ENCODE results near the gene GMEB2. TPM values are rescaled to one million over a fixed set of nuclear protein-coding genes. Genes with fewer than 3 reads are reported as not detected.
"Not testable (repeated sequence)": the region's sequence is repeated elsewhere in the genome, so short reads cannot be mapped to it uniquely, and the experiment has no call there.

The GMEB2 gene
- total RNA-seq, 1 experiment from 2014 or later: 18.8 TPM

- peak overlapping the region; percentile 6 for H3K27ac Mint-ChIP-seq (ENCODE audit: unreplicated experiment)
- no peak for DNase-seq
- CTCF ChIA-PET: no interaction called here
Observed at GRCh38 chr20:63643499-63643898, 16.6 kb upstream of the GMEB2 start.

GRCh38 chr20:63642527-63643247, 15.8 kb upstream of the GMEB2 start:
- no peak for DNase-seq
- no TSS peak for BruUV-seq (replicated peaks)
- Mint-ChIP-seq H3K36me3 (ENCODE audit: insufficient read depth, unreplicated experiment) (peaks cover 24% of the 10 kb centered on the region), H3K4me3 (ENCODE audit: low read depth, unreplicated experiment) (peak overlapping the region; percentile 73), H3K4me1 (ENCODE audit: low read depth, unreplicated experiment) (peaks cover 8% of the 10 kb centered on the region), H3K27ac (ENCODE audit: unreplicated experiment) (peak overlapping the region; percentile 60), H3K9me3 (ENCODE audit: low read depth, unreplicated experiment) (no peaks in the 10 kb centered on the region), H3K27me3 (ENCODE audit: unreplicated experiment) (no peaks in the 10 kb centered on the region)
- CTCF ChIA-PET: interaction anchor here (0.6 to 1.8 kb wide), 10 partner anchors 9 to 221 kb away, joined by 3 to 37 read pairs (median 6); partner anchors contain the start of genes GMEB2, PTK6 and RTEL1
- intact Hi-C loops (cut with micrococcal nuclease; ENCODE audit: unreplicated experiment): no loop called here
- no peak for TF ChIP-seq CTCF (IDR thresholded peaks at IDR 0.05; ENCODE audit: unreplicated experiment)

More at GRCh38 chr20:63643499-63643898, 16.6 kb upstream of the GMEB2 start:
- intact Hi-C loops (cut with micrococcal nuclease; ENCODE audit: unreplicated experiment): no loop called here
- no peaks in the 10 kb centered on the region for H3K9me3 Mint-ChIP-seq (ENCODE audit: low read depth, unreplicated experiment)
- H3K4me1 Mint-ChIP-seq (ENCODE audit: low read depth, unreplicated experiment): peaks cover 8% of the 10 kb centered on the region
- peaks cover 7% of the 10 kb centered on the region for H3K27me3 Mint-ChIP-seq (ENCODE audit: unreplicated experiment)
- H3K4me3 Mint-ChIP-seq (ENCODE audit: low read depth, unreplicated experiment): peak overlapping the region; percentile 73
- peaks cover 24% of the 10 kb centered on the region for H3K36me3 Mint-ChIP-seq (ENCODE audit: insufficient read depth, unreplicated experiment)
- BruUV-seq (replicated peaks): no TSS peak
- TF ChIP-seq CTCF (IDR thresholded peaks at IDR 0.05; ENCODE audit: unreplicated experiment): no peak

- peak; percentile 61 for TF ChIP-seq CTCF (IDR thresholded peaks at IDR 0.05; ENCODE audit: unreplicated experiment)
- Mint-ChIP-seq H3K4me1 (ENCODE audit: low read depth, unreplicated experiment) (peaks cover 8% of the 10 kb centered on the region), H3K27me3 (ENCODE audit: unreplicated experiment) (no peaks in the 10 kb centered on the region), H3K9me3 (ENCODE audit: low read depth, unreplicated experiment) (no peaks in the 10 kb centered on the region), H3K36me3 (ENCODE audit: insufficient read depth, unreplicated experiment) (peaks cover 24% of the 10 kb centered on the region), H3K27ac (ENCODE audit: unreplicated experiment) (peak overlapping the region; percentile 60), H3K4me3 (ENCODE audit: low read depth, unreplicated experiment) (peak overlapping the region; percentile 73)
- intact Hi-C loops (cut with micrococcal nuclease; ENCODE audit: unreplicated experiment): no loop called here
- BruUV-seq (replicated peaks): no TSS peak
- CTCF ChIA-PET: interaction anchor here (0.6 to 1.8 kb wide), 18 partner anchors 10 to 327 kb away, joined by 3 to 37 read pairs (median 4); partner anchors contain the start of genes GMEB2, HELZ2, PTK6 and RTEL1
- peak; percentile 99 for DNase-seq
Observed at GRCh38 chr20:63641792-63642523, 15.1 kb upstream of the GMEB2 start.

GRCh38 chr20:63641146-63641791, 14.4 kb upstream of the GMEB2 start:
- no peak for DNase-seq
- intact Hi-C loops (cut with micrococcal nuclease; ENCODE audit: unreplicated experiment): no loop called here

GRCh38 chr20:63640686-63641085, 13.8 kb upstream of the GMEB2 start:
- H3K27ac Mint-ChIP-seq (ENCODE audit: unreplicated experiment); H3K9me3 Mint-ChIP-seq (ENCODE audit: low read depth, unreplicated experiment); H3K27me3 Mint-ChIP-seq (ENCODE audit: unreplicated experiment); DNase-seq; H3K4me3 Mint-ChIP-seq (ENCODE audit: low read depth, unreplicated experiment); intact Hi-C loops (cut with micrococcal nuclease; ENCODE audit: unreplicated experiment); H3K4me1 Mint-ChIP-seq (ENCODE audit: low read depth, unreplicated experiment); BruUV-seq (replicated peaks): not testable (repeated sequence)
- peaks cover 24% of the 10 kb centered on the region for H3K36me3 Mint-ChIP-seq (ENCODE audit: insufficient read depth, unreplicated experiment)
- CTCF ChIA-PET: interaction anchor here (1.4 kb wide), 1 partner anchor 24 kb away, joined by 3 read pairs; no protein-coding TSS in a partner anchor

More at GRCh38 chr20:63641146-63641791, 14.4 kb upstream of the GMEB2 start:
- H3K36me3 Mint-ChIP-seq (ENCODE audit: insufficient read depth, unreplicated experiment): peaks cover 24% of the 10 kb centered on the region
- H3K27me3 Mint-ChIP-seq (ENCODE audit: unreplicated experiment): no peaks in the 10 kb centered on the region
- no TSS peak for BruUV-seq (replicated peaks)
- CTCF ChIA-PET: interaction anchor here (0.6 to 1.8 kb wide), 16 partner anchors 11 to 328 kb away, joined by 3 to 37 read pairs (median 4); partner anchors contain the start of genes GMEB2, HELZ2, PTK6 and RTEL1
- no peak overlapping the region for H3K4me3 Mint-ChIP-seq (ENCODE audit: low read depth, unreplicated experiment)
- no peak overlapping the region for H3K27ac Mint-ChIP-seq (ENCODE audit: unreplicated experiment)
- peaks cover 8% of the 10 kb centered on the region for H3K4me1 Mint-ChIP-seq (ENCODE audit: low read depth, unreplicated experiment)
- no peaks in the 10 kb centered on the region for H3K9me3 Mint-ChIP-seq (ENCODE audit: low read depth, unreplicated experiment)
- TF ChIP-seq CTCF (IDR thresholded peaks at IDR 0.05; ENCODE audit: unreplicated experiment): no peak

Data from Calu3 (cell line).